IMR-90 (cell line): ENCODE data around the gene CMKLR1. TPM values are rescaled to one million over a fixed set of nuclear protein-coding genes. Genes with fewer than 3 reads are reported as not detected.

Experiments used
- ATAC-seq: fragments of 200-7000 bp; cut with Tn5 transposase; 2 replicates; pipeline ENCODE4 v1.9.1; 2020; ENCODE audit warnings: low read depth, mild to moderate bottlenecking, moderate library complexity
- BruUV-seq: library from RNA; stranded (reverse); fragments of 400-500 nt; replicated peaks from 2 replicates; lab custom pipeline; 2021; lab: Mats Ljungman, UMichigan
- CTCF ChIA-PET: fragments of 300-600 bp; formaldehyde crosslinking; extraction: SDS; loops from one replicate; lab custom pipeline; 2021; ENCODE audit warnings: antibody characterized with exemption; lab: Yijun Ruan, JAX
- POLR2A ChIA-PET: fragments of 300-600 bp; sonication (Branson Sonifier 250); formaldehyde crosslinking; loops from one replicate; lab custom pipeline; 2022; ENCODE audit warnings: antibody characterized with exemption; ENCODE audit not compliant: unreplicated experiment; lab: Charles Lee
- DNase-seq: peaks from one replicate; pipeline ENCODE4 v3.0.0; 2013
- H2AFZ ChIP-seq: replicated peaks from 2 replicates; pipeline ENCODE3; 2013; ENCODE audit warnings: low read length, mild to moderate bottlenecking; ENCODE audit not compliant: poor library complexity
- H2AK5ac ChIP-seq: 2 replicates; pipeline ENCODE4 v1.6.1; 2013; ENCODE audit warnings: low read depth, low read length, inconsistent platforms
- H2AK9ac ChIP-seq: replicated peaks from 2 replicates; pipeline ENCODE3; 2013; ENCODE audit warnings: mild to moderate bottlenecking, low read depth, low read length, moderate library complexity; ENCODE audit not compliant: poor library complexity
- H2BK120ac ChIP-seq: 2 replicates; pipeline ENCODE4 v1.6.1; 2013; ENCODE audit warnings: low read depth, low read length, inconsistent platforms
- H2BK15ac ChIP-seq: 3 replicates; pipeline ENCODE4 v1.6.1; 2013; ENCODE audit warnings: low read depth, low read length, inconsistent platforms
- H2BK20ac ChIP-seq: 2 replicates; pipeline ENCODE4 v1.6.1; 2013; ENCODE audit warnings: low read depth, mild to moderate bottlenecking, inconsistent platforms, low read length, moderate library complexity
- H2BK5ac ChIP-seq: 2 replicates; pipeline ENCODE4 v1.6.1; 2013; ENCODE audit warnings: mild to moderate bottlenecking, low read depth, low read length, inconsistent platforms; ENCODE audit not compliant: poor library complexity, severe bottlenecking
- H3K14ac ChIP-seq: replicated peaks from 2 replicates; pipeline ENCODE4 v1.6.1; 2013; ENCODE audit warnings: low read depth, low read length, inconsistent platforms
- H3K18ac ChIP-seq: 2 replicates; pipeline ENCODE4 v1.6.1; 2013; ENCODE audit warnings: low read depth, low read length, control low read depth
- H3K23ac ChIP-seq: 2 replicates; pipeline ENCODE4 v1.6.1; 2013; ENCODE audit warnings: low read depth, low read length, inconsistent platforms
- H3K27ac ChIP-seq: 2 replicates; pipeline ENCODE4 v1.5.1; 2013; ENCODE audit warnings: mild to moderate bottlenecking, control low read depth, low read length; ENCODE audit not compliant: insufficient read depth
- H3K27me3 ChIP-seq: 2 replicates; pipeline ENCODE4 v1.6.1; 2013; ENCODE audit warnings: low read length; ENCODE audit not compliant: control insufficient read depth, insufficient read depth
- H3K36me3 ChIP-seq: 2 replicates; pipeline ENCODE4 v1.6.1; 2013; ENCODE audit warnings: low read length, mixed read lengths; ENCODE audit not compliant: control insufficient read depth, insufficient read depth
- H3K4ac ChIP-seq: 2 replicates; pipeline ENCODE4 v1.6.1; 2013; ENCODE audit warnings: low read depth, low read length, inconsistent platforms
- H3K4me1 ChIP-seq: 2 replicates; pipeline ENCODE4 v1.6.1; 2013; ENCODE audit warnings: low read length, mixed read lengths; ENCODE audit not compliant: control insufficient read depth, insufficient read depth
- H3K4me2 ChIP-seq: 2 replicates; pipeline ENCODE4 v1.6.1; 2013; ENCODE audit warnings: low read depth, mild to moderate bottlenecking, control low read depth, low read length, moderate library complexity
- H3K4me3 ChIP-seq: 2 replicates; pipeline ENCODE4 v1.5.1; 2013; ENCODE audit warnings: low read depth, mild to moderate bottlenecking, control low read depth, low read length, moderate library complexity; ENCODE audit not compliant: insufficient read depth
- H3K56ac ChIP-seq: 2 replicates; pipeline ENCODE4 v1.6.1; 2013; ENCODE audit warnings: low read length, inconsistent platforms; ENCODE audit not compliant: insufficient read depth; ENCODE audit errors: extremely low read depth
- H3K79me1 ChIP-seq, 2 experiments: 2 replicates each; pipeline ENCODE4 v1.6.1; 2013; ENCODE audit warnings: low read length in 2 of 2, inconsistent platforms in 1 of 2, low read depth in 1 of 2
- H3K9ac ChIP-seq: 2 replicates; pipeline ENCODE4 v1.6.1; 2013; ENCODE audit warnings: low read depth, low read length, control low read depth
- H3K9me1 ChIP-seq: 2 replicates; pipeline ENCODE4 v1.6.1; 2013; ENCODE audit warnings: low read length, inconsistent platforms; ENCODE audit not compliant: insufficient read depth
- H3K9me3 ChIP-seq: 2 replicates; pipeline ENCODE4 v1.6.1; 2013; ENCODE audit warnings: low read length; ENCODE audit not compliant: control insufficient read depth, insufficient read depth
- H4K20me1 ChIP-seq: 2 replicates; pipeline ENCODE4 v1.6.1; 2013; ENCODE audit warnings: low read length, inconsistent platforms; ENCODE audit not compliant: insufficient read depth
- H4K5ac ChIP-seq: 2 replicates; pipeline ENCODE4 v1.6.1; 2013; ENCODE audit warnings: mild to moderate bottlenecking, low read depth, low read length, control low read depth
- H4K8ac ChIP-seq, 2 experiments: 2 replicates each; pipeline ENCODE4 v1.6.1; 2013; ENCODE audit warnings: low read depth in 2 of 2, low read length in 2 of 2, control low read depth in 1 of 2, inconsistent platforms in 1 of 2
- H4K91ac ChIP-seq: 2 replicates; pipeline ENCODE4 v1.6.1; 2013; ENCODE audit warnings: low read depth, low read length, inconsistent platforms; ENCODE audit not compliant: insufficient read depth
- CEBPB ChIP-seq: IDR thresholded peaks from 2 replicates; pipeline ENCODE4 v1.6.1; 2012; ENCODE audit warnings: low read depth, low read length, improper control_type of control experiment
- CHD1 ChIP-seq: IDR thresholded peaks from 2 replicates; pipeline ENCODE4 v1.6.1; 2012; ENCODE audit warnings: low read depth, low read length, improper control_type of control experiment
- CTCF ChIP-seq: conservative IDR thresholded peaks from 2 replicates; pipeline ENCODE4 v1.5.1; 2012; ENCODE audit warnings: mild to moderate bottlenecking, low read depth, low read length, improper control_type of control experiment
- ELK1 ChIP-seq: fragments of 150-350 bp; IDR thresholded peaks from 2 replicates; pipeline ENCODE4 v1.6.1; 2016; ENCODE audit warnings: low read depth, mild to moderate bottlenecking, low read length, moderate library complexity, borderline replicate concordance
- MAFK ChIP-seq: IDR thresholded peaks from 2 replicates; pipeline ENCODE4 v1.6.1; 2012; ENCODE audit warnings: low read depth, low read length, improper control_type of control experiment
- MAZ ChIP-seq: IDR thresholded peaks from 2 replicates; pipeline ENCODE4 v1.6.1; 2012; ENCODE audit warnings: low read depth, mild to moderate bottlenecking, low read length, improper control_type of control experiment, moderate library complexity, borderline replicate concordance
- MXI1 ChIP-seq: IDR thresholded peaks from 2 replicates; pipeline ENCODE4 v1.6.1; 2012; ENCODE audit warnings: low read depth, mild to moderate bottlenecking, low read length, moderate library complexity, borderline replicate concordance
- NFE2L2 ChIP-seq: fragments of 150-350 bp; IDR thresholded peaks from 2 replicates; pipeline ENCODE4 v1.6.1; 2016; ENCODE audit warnings: low read depth, mild to moderate bottlenecking, low read length
- POLR2A ChIP-seq: IDR thresholded peaks from 2 replicates; pipeline ENCODE4 v1.6.1; 2012; ENCODE audit warnings: mild to moderate bottlenecking, low read depth, low read length
- RAD21 ChIP-seq: IDR thresholded peaks from 2 replicates; pipeline ENCODE4 v1.6.1; 2012; ENCODE audit warnings: low read length, improper control_type of control experiment
- RFX5 ChIP-seq: IDR thresholded peaks from 2 replicates; pipeline ENCODE4 v1.8.0; 2012; ENCODE audit warnings: low read depth, mild to moderate bottlenecking, low read length, moderate library complexity
- WGBS, 2 experiments: methylation state at CpG; one replicate each; pipeline versions ENCODE4 v1.1.5 to v1.1.7; 2013; ENCODE audit warnings: missing lambda C conversion rate in 2 of 2; ENCODE audit not compliant: insufficient read length in 1 of 2; ENCODE audit errors: extremely low coverage in 2 of 2; 5-methylcytosine and 5-hydroxymethylcytosine counted together
- dilution Hi-C: fragments of 300-500 bp; cut with HindIII; formaldehyde crosslinking; loops from one replicate; pipeline ENCODE4 v1.14.3; 2018; ENCODE audit warnings: low sequenced_read_pairs; ENCODE audit not compliant: unreplicated experiment
- in situ Hi-C: fragments of 300-500 bp; cut with MboI; formaldehyde crosslinking; loops from 3 replicates; pipeline ENCODE4 v1.14.3; 2019; ENCODE audit warnings: low sequenced_read_pairs, inconsistent platforms, mixed read lengths
- intact Hi-C: fragments of 100-400 bp; cut with micrococcal nuclease; formaldehyde crosslinking; loops from 2 replicates; pipeline ENCODE4 v1.10.0; 2022
- polyA plus RNA-seq, 3 experiments: library from polyadenylated mRNA; depleted of rRNA; stranded (reverse); fragments of >200 nt; gene quantifications; 2 replicates each; pipeline ENCODE4 v1.2.3, GENCODE V29; 2012; ENCODE audit warnings: low replicate concordance in 1 of 3
- total RNA-seq: library from RNA; depleted of rRNA; stranded (reverse); fragments of >200 nt; gene quantifications from 2 replicates; pipeline ENCODE4 v1.2.3, GENCODE V29; 2012

The CMKLR1 gene
- total and polyA plus RNA-seq, 2 of the 4 experiments (the other 2 are of a cell fraction), result not detected

DNA sequence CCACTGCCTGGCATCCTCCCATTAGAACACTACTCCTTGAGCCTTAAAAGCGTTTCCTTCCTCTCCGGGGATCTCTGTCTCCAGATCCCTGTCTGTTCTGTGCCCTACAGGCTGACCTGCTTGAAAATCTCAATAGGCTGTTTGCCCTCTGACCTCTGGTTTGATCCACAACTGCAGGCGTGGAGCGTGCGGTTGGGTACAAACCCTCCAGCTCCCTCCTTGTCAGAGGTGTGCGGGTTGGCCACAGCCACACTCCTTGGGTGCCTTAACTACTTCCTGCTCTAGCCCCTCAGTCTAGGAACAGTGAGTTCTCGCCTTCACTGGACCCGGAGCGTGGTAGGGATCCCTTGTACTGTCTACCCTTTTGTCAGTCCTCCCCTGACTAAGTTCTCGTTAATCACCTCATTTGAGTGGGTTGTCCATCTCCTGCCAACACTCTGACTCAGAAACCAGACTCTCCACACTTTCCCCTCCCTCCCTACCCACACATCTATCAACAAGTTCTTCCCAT lies 33.1 kb downstream of the CMKLR1 start:
- intact Hi-C loops (no loop called here), in situ Hi-C loops (no loop called here), dilution Hi-C loops (no loop called here)
- Histone ChIP-seq H4K8ac (no peak overlapping the region), H2AK5ac (no peak overlapping the region), H2BK15ac (no peak overlapping the region), H3K18ac (no peak overlapping the region; the same call in 1 of the 2 replicates), H4K5ac (no peak overlapping the region), H4K20me1 (no peaks in the 10 kb centered on the region), H3K36me3 (no peaks in the 10 kb centered on the region), H3K9ac (no peak overlapping the region), H2BK120ac (no peak overlapping the region), H2AK9ac (peak overlapping the region; percentile 1), H3K4me1 (no peaks in the 10 kb centered on the region), H3K23ac (no peak overlapping the region), H3K27ac (no peak overlapping the region), H3K27me3 (no peaks in the 10 kb centered on the region), H4K91ac (no peak overlapping the region), H3K9me1 (no peaks in the 10 kb centered on the region), H2BK5ac (no peak overlapping the region), H2BK20ac (no peak overlapping the region), H3K56ac (no peak overlapping the region), H3K4ac (no peak overlapping the region), H2AFZ (no peak overlapping the region), H3K4me3 (no peak overlapping the region), H3K79me1 (no peaks in the 10 kb centered on the region), H3K4me2 (peak overlapping the region; percentile 63; the same call in 1 of the 2 replicates), H3K9me3 (no peaks in the 10 kb centered on the region), H3K14ac (no peak overlapping the region)
- POLR2A ChIA-PET, result interaction anchor here (0.7 kb wide), 1 partner anchor 40 kb away, joined by 8 read pairs; no protein-coding TSS in a partner anchor
- WGBS, 2 experiments, result 49% methylated on average over 5 of the region's 10 CpGs; no CpG with 5 or more reads in 1 of the 2 experiments
- CTCF ChIA-PET, result no interaction called here
- no TSS peak for BruUV-seq
- ATAC-seq, result no peak
- DNase-seq, result peak; percentile 15
- TF ChIP-seq MXI1, result no peak
- no peak for TF ChIP-seq RFX5
- TF ChIP-seq RAD21, result no peak
- TF ChIP-seq CHD1, result no peak
- no peak for TF ChIP-seq MAZ
- no peak for TF ChIP-seq CTCF
- TF ChIP-seq CEBPB, result no peak
- no peak for TF ChIP-seq POLR2A
- TF ChIP-seq MAFK, result no peak
- no peak for TF ChIP-seq NFE2L2
- no peak for TF ChIP-seq ELK1
